Measurements from ENCODE around the gene SEPTIN3.
A peak's percentile ranks its signal among the peaks of the same experiment; 100 is the strongest.

SEPTIN3 gene

GRCh38 chr22:41976961-41977566 is 7.8 kb downstream of the SEPTIN3 start:
- DNase-seq, result no peak

DNA sequence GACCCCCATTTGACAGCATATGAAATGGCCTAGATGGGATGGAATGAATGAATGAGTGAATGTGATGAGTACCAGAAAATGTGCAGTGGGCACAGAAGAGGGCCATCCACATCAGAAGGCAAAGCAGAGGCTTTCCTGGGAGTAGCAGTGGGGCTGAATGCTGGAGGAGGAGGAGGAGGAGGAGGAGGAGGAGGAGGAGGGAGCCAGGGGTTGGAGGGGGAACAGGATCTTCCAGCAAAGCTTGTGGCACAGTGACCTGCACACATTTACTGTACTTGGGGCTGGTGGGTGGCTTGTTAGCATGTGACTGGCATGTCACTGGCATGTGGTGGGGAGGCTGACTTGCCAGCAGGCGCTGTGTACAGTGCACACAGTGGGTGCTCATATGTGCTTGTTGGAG is 9.5 kb downstream of the SEPTIN3 start:
- no peak for DNase-seq

GRCh38 chr22:41979423-41980250 is 10.4 kb downstream of the SEPTIN3 start:
- DNase-seq, result no peak

GRCh38 chr22:41982865-41983264 is 13.6 kb downstream of the SEPTIN3 start:
- no peak for DNase-seq

DNA sequence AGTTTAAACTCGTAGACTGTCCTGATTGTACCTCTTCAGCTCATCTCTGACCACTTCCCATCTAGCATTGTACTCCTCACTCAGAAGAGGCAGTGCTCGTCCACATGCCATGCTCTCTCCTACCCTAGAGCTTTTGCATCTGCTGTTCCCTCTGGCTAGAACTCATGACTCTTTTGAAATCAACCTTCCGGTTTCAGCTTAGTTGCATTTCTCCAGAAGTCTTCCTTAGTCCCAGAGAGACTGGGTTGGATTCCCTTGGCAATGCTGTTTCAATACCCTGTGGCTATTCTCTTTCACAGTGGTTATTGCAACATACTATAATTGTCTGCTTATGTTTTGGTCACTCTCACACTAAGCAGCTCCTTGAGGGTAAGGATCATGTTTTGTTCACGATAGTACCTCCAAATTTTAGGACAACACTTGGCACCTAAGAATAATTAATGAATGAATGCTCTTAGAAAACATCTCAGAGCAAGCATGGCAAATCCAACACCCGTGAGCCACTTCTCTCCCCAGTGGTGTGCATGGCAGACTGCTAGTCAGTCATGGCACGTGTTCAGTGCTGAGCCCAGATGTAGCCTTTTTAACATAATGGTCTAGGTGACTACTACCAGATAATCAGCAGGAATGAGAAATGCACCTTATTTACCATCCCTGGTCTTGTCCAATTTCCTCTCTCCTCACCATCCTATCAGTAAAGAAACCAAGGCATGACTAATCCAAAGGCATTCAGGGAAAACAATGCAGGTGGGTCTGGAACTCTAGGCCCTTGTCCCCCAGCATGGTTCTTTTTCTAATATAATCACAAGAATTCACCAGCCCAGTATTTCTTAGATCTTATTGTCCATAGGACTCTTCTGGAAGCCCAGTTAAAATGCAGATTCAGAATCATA is 14.5 kb downstream of the SEPTIN3 start:
- DNase-seq, result no peak

GRCh38 chr22:41987276-41987675 is 18.0 kb downstream of the SEPTIN3 start:
- no peak for DNase-seq

DNA sequence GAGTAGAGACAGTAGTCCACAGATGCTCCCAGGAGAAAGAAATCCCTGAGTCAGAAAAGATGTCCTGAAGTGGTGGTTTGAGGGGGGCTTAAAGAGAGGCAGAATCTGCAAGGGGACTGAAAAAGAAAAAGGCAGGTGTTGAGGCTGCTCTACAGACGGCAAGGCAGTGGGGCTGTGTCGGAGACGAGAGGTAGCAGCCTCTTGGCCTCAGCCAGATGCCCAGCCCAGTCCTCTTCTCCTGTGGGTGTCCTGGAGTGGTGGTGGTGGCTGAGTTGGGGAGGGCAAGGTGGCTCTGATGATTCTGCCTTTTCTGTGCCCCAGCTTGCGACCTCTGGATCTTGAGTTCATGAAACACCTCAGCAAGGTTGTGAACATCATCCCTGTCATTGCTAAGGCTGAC is 20.0 kb downstream of the SEPTIN3 start:
- DNase-seq, result no peak

- no peak for DNase-seq
These were observed 21.9 kb downstream of the SEPTIN3 start for GRCh38 chr22:41991111-41991510.

DNA sequence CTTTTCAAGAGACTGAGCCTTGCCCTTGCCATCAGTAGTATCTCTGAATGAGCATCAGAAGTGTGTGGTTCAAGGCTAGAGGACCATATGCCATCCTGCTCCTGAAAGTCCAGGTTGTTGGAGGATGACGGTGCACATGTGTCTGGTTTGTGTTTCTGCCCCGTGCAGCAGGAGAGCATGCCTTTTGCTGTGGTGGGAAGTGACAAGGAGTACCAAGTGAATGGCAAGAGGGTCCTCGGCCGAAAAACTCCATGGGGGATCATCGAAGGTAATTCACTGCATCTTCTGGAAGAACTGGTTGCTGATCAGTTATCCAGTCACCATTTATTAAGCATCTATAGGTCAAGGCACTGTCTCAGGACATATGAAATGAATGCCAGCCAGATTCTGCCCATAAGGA is 23.3 kb downstream of the SEPTIN3 start:
- DNase-seq, result no peak

DNA sequence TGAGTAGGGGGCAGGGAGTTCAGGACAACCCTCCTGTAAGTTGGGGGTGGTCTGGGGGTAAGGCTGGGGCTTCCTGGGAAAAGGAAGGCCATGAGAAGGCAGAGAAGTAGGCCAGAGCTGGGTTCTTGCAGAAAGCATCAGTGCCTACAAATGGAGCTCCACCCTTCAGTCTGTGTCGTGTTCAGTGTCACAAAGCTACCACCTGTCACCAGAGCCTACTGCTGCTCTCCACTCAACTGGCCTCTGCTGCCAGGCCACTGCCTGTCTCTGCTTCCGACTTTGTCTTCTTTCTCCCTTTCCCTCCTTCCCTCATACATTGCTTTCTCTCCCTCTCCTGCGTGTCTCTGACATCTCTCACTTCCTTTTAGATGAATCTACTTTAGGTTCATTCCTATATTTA is 26.0 kb downstream of the SEPTIN3 start:
- no peak for DNase-seq

DNA sequence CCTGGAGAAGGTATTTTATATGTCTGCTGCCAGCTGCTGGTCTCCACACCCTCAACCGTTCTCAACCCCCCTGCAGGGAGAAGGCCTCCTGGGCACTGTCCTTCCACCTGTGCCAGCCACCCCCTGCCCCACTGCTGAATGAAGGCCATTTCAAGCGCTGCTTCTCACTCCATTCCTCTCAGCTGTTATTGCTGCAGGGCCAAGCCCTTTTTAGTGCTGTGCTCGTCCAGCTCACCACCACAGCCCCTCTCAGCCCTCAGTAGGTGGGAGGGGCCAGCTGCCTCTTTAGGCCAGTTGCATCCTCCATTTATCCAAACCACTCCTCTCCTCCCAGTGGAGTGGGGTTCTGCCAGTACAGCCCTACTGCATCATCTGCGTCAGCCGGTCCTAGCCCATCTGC is 27.6 kb downstream of the SEPTIN3 start:
- DNase-seq, result no peak

GRCh38 chr22:41998361-41999261 is 29.4 kb downstream of the SEPTIN3 start, which contains the start of gene WBP2NL:
TSS of gene WBP2NL (plus strand) at chr22:41998788. CDS start at chr22:41998819, 31 bp downstream.
- DNase-seq, result peak; percentile 93

DNA sequence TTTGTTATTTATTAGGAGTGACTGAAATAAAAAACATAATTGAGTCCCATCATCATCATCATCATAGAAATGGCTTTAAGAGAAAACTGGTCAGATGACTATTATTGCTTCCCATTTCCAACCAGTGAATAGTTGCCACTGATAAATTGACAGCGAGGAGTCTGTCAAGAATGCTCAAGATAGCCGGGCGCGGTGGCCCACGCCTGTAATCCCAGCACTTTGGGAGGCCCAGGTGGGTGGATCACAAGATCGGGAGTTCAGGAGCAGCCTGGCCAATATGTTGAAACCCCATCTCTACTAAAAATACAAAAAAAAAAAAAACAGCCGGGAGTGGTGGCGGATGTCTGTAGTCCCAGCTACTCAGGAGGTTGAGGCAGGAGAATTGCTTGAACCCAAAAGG is 31.2 kb downstream of the SEPTIN3 start:
- no peak for DNase-seq

DNA sequence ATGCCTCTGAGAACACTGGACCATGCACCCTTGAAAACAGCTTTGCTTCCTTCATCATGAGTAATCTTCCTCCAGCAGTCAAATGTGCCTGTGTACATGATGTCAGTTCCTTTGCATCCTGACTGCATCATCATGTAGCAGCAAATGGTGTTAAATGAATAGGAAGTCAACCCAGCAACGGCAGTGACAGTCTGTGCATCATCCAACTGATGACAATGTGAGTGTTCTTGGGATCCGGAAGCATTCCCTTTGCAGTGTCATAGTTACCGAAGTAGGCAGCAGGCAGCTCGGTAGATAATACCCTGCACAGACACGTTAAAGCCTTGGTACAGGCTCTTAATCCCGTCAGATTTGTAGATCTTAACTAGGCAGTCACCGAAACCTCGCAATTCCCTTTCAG is 31.9 kb downstream of the SEPTIN3 start:
- no peak for DNase-seq

DNA sequence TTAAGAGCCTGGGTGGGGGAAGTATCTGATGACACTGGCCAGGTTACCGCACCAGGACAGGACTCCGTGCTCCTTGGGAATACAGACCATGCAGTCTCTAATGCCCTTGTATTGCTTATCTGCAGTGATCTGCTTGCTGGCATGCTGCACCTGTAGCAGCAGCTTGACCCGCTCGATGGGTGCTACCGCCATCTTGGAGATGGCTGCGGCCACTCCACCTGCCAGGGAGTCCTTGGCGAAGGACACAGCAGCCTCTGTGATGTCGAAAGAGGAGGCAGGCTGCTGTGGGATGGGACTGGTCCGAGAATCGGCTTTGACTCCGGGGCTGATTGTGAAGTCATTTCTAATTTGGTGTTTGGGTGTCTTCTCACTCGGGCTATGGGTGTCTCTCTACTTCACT is 32.5 kb downstream of the SEPTIN3 start:
- no peak for DNase-seq

DNA sequence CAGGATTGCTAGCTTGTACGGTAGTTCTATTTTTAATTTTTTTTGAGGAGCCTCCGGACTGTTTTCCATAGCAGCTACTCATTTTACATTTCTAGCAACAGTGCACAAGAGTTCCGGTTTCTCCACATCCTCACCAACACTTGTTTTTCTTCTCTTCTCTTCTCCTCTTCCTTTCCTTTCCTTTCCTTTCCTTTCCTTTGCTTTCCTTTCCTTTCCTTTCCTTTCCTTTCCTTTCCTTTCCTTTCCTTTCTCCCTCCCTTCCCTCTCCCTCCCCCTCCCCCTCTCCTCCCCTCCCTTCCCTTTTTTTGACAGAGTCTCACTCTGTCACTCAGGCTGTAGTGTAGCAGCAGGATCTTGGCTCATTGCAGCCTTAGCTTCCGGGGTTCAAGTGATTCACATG is 38.7 kb downstream of the SEPTIN3 start:
- DNase-seq, result no peak

- no peak for DNase-seq
These were observed 41.5 kb downstream of the SEPTIN3 start for GRCh38 chr22:42010778-42011177.

DNA sequence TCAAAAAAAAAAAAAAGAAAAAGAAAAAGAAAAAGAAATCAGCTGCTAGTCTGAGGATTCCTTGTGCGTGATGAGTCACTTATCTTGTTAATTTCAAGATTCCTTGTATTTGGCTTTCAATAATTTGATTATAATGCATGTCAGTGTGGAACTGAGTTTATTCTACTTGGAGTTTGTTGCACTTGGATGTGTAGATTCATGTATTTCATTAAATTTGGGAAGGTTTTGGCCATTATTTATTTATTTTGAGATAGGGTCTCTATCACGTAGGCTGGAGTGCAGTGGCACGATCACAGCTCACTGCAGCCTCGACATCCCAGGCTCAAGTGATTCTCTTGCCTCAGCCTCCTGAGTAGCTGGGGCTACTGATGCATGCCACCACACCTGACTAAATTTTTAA is 44.1 kb downstream of the SEPTIN3 start:
- no peak for DNase-seq

GRCh38 chr22:42016111-42016510 is 46.9 kb downstream of the SEPTIN3 start:
- no peak for DNase-seq

- DNase-seq, result no peak
These were observed 49.0 kb downstream of the SEPTIN3 start for GRCh38 chr22:42018224-42018623.
